Ishikawa (cell line): Measurements from ENCODE around the gene ANKRD44.

Source experiments
- CEBPB ChIP-seq: IDR thresholded peaks from 2 replicates; pipeline ENCODE4 v1.6.1; 2012
- CREB1 ChIP-seq: IDR thresholded peaks from 2 replicates; pipeline ENCODE4 v1.6.1; 2012; ENCODE audit warnings: low read depth
- EP300 ChIP-seq: IDR thresholded peaks from 2 replicates; pipeline ENCODE4 v1.6.1; 2012; ENCODE audit warnings: borderline replicate concordance
- MAX ChIP-seq: IDR thresholded peaks from 2 replicates; pipeline ENCODE4 v1.6.1; 2012
- NFIC ChIP-seq: IDR thresholded peaks from 2 replicates; pipeline ENCODE4 v1.6.1; 2012

DNA sequence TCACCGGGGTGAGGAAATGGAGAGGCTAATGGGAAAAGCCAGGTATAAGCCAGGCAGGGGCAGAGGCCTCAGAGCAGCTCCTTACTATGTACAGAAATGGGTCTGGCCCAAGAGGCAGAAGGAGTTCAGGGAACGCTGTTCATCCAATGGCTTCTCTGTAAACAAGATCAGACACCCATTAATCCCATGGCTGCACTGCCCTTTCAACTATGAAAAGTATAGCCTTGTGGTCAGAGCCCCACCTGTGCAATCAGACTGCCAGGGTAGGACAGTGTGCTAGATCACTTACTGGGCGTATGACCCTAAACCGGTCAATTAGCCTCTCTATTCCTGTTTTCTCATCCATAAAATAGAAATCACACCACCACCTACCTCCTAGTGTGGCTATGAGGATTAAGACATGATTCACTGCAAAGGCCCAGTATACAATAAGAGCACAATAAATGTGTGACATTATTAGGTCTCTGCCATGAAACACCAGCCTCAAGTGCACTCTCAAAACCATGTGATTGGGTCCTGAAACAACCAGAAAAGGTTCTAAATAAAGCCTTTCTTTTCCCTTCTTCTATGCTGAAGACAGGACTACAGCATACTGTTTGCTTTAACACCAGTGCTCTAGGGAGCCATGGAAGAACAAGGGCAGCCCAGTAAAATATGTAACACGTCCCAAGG is 4.4 kb downstream of the ANKRD44 start:
- TF ChIP-seq EP300 (no peak), CREB1 (no peak), MAX (no peak), CEBPB (no peak), NFIC (no peak)
